ENCODE data around the gene ANKRD37.
"Not testable (repeated sequence)": the region's sequence is repeated elsewhere in the genome, so short reads cannot be mapped to it uniquely, and the experiment has no call there.

Gene ANKRD37, protein sequence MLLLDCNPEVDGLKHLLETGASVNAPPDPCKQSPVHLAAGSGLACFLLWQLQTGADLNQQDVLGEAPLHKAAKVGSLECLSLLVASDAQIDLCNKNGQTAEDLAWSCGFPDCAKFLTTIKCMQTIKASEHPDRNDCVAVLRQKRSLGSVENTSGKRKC

DNA sequence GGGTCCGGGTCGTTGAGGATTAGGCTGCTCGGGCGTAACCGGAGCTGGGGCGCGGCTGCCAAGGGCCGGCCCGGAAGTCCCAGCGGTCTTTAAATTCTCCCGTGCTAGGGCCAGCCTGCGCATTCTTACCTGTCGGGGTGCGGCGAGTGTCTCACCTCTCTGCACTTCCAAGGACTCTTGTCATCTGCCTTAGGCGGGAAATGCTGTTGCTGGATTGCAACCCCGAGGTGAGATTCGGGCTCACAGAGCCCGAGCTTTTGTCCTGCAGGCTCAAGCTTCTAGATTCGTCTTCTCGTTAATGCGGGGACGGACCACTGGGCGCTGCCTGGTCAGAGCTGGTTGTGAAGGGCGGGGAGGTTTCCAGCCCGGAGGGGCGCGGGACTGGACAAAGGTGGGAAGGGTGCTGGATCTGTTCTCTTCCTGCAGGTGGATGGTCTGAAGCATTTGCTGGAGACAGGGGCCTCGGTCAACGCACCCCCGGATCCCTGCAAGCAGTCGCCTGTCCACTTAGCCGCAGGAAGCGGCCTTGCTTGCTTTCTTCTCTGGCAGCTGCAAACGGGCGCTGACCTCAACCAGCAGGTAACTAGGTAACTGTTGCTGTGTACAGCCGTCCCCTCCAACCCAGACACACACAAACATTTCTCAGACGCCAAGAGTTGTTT, at the start of gene ANKRD37:
ANKRD37 (plus strand) TSS at position 118 of the 662 bp plus-strand sequence; CDS start at position 201, 83 bp downstream.
- peak within 1 kb of the TSS; percentile 99 for H2AFZ ChIP-seq (ENCODE audit: low read depth, low read length)
- peaks cover 27% of the 10 kb centered on the region for H3K36me3 ChIP-seq (ENCODE audit: insufficient read depth, low read length)
- no peaks in the 10 kb centered on the region for H3K9me3 ChIP-seq (ENCODE audit: low read length)
- peak within 1 kb of the TSS; percentile 66 for H3K4me3 ChIP-seq (ENCODE audit: low read length)
- H3K4me1 ChIP-seq (ENCODE audit: insufficient read depth, low read length), result peaks cover 11% of the 10 kb centered on the region
- no peaks in the 10 kb centered on the region for H3K27me3 ChIP-seq (ENCODE audit: insufficient read depth, low read length)

DNA sequence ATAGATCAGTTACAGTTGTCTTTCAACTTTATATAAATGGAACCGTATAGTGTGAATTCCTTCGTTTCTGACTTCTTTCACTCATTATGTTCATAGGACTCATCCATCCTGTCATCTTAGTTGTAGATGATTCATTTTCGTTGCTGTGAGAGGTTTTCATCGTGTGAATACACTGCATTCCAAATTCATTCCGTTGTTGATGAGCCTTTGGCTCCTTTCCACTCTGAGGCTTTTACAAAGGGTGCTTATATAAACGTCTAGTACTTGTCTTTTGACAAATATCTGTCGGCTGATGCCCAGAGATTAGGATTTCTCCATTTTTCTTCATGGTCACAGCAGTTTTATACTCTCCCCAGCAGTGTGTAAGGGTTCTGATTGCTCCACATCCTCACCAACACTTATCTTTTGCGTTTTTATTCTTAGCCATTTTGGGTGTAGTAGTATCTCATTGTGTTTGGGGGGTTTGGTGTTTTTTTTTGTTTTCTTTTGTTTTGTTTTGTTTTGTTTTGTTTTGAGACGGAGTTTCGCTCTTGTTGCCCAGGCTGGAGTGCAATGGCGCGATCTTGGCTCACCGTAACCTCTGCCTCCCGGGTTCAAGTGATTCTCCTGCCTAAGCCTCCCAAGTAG, 49.6 kb upstream of the ANKRD37 start:
- Histone ChIP-seq H3K9me3 (ENCODE audit: low read length) (no peaks in the 10 kb centered on the region), H3K27me3 (ENCODE audit: insufficient read depth, low read length) (no peaks in the 10 kb centered on the region), H3K4me1 (ENCODE audit: insufficient read depth, low read length) (no peaks in the 10 kb centered on the region), H3K4me3 (ENCODE audit: low read length) (no peak overlapping the region), H2AFZ (ENCODE audit: low read depth, low read length) (no peak overlapping the region), H3K36me3 (ENCODE audit: insufficient read depth, low read length) (peaks cover 36% of the 10 kb centered on the region)

DNA sequence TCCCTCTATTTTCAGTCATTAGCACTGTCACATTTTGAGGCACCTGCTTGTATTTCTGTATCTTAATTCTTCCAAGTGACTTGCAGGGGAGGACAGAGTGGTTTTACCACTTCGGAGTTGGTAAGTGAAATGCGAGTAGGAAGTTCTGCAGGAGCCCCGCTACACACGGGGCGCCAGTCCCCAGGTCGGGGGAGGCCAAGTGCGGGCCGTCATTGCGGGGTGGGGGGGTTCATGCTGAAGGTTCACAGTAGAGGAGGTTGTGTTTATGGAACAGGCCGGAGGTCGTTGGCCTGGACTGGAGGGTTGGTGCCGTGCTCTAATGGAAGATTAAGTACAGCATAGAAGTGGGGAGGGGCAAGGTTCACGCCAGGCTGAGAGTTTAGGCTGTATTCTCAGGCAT, 45.0 kb upstream of the ANKRD37 start:
- no peaks in the 10 kb centered on the region for H3K27me3 ChIP-seq (ENCODE audit: insufficient read depth, low read length)
- no peak overlapping the region for H3K4me3 ChIP-seq (ENCODE audit: low read length)
- no peaks in the 10 kb centered on the region for H3K4me1 ChIP-seq (ENCODE audit: insufficient read depth, low read length)
- no peak overlapping the region for H2AFZ ChIP-seq (ENCODE audit: low read depth, low read length)
- H3K9me3 ChIP-seq (ENCODE audit: low read length), result no peaks in the 10 kb centered on the region
- peaks cover 39% of the 10 kb centered on the region for H3K36me3 ChIP-seq (ENCODE audit: insufficient read depth, low read length)

DNA sequence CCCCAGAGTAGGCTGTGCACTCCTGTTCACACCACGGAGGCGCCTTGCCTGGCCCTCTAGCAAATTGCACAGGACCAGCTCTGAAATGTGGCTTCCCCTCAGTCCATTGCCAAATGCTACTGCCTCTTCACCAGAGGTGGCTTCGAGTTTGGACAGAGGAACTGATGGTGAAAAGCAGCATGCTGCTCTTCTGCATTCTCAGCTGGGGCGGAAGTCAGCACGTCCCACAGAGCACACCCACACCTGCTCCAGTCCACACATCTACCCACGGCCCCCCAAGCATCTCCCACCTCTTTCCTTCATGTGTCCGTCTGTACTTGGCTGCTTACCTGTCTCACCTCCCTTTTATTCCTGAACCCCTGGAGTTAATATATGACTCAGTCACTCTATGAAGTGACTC, 44.4 kb upstream of the ANKRD37 start:
- Histone ChIP-seq H3K4me1 (ENCODE audit: insufficient read depth, low read length) (no peaks in the 10 kb centered on the region), H3K4me3 (ENCODE audit: low read length) (no peak overlapping the region), H3K27me3 (ENCODE audit: insufficient read depth, low read length) (no peaks in the 10 kb centered on the region), H3K36me3 (ENCODE audit: insufficient read depth, low read length) (peaks cover 34% of the 10 kb centered on the region), H3K9me3 (ENCODE audit: low read length) (no peaks in the 10 kb centered on the region), H2AFZ (ENCODE audit: low read depth, low read length) (no peak overlapping the region)

DNA sequence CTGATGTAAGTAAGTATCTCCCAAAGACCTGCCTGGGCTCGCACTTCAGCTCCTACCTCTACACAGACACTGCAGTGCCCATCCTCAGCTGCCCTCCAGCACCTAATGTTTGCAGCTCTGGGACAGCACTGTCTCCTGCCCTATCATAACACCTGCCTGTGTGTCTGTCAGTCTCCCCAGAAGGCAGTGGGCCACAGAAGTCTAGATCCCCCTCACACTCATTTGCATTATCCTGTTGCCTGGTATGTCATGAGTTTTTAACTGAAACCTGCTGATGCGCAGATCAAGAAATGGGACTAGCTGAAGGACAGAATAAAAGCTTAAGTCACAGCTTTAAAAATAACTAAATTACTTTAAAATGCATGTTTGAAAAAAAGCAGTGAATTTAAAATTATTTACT, 43.9 kb upstream of the ANKRD37 start:
- peaks cover 31% of the 10 kb centered on the region for H3K36me3 ChIP-seq (ENCODE audit: insufficient read depth, low read length)
- no peaks in the 10 kb centered on the region for H3K27me3 ChIP-seq (ENCODE audit: insufficient read depth, low read length)
- H3K9me3 ChIP-seq (ENCODE audit: low read length), result no peaks in the 10 kb centered on the region
- no peaks in the 10 kb centered on the region for H3K4me1 ChIP-seq (ENCODE audit: insufficient read depth, low read length)
- H3K4me3 ChIP-seq (ENCODE audit: low read length), result no peak overlapping the region
- H2AFZ ChIP-seq (ENCODE audit: low read depth, low read length), result no peak overlapping the region

DNA sequence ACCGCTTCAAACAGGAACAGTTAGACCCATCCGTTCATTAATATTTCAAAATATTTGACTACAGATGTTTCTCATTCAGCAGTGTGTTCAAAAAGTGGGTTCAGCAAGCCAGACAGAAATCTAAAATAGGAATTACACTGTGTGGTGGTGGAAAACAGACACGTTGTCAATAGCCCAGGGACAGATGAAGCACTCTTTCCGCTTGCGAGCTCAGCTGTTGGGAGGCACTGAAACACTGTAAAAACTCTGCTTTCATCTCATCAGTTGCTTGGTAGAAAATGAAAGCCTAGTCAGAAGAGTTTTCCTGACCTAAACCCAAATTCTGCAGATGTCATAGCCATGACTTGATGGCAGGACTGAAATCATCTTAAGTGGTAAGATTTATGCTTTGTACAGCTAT, 39.4 kb upstream of the ANKRD37 start:
- H3K36me3 ChIP-seq (ENCODE audit: insufficient read depth, low read length), result peaks cover 11% of the 10 kb centered on the region
- no peaks in the 10 kb centered on the region for H3K4me1 ChIP-seq (ENCODE audit: insufficient read depth, low read length)
- no peaks in the 10 kb centered on the region for H3K9me3 ChIP-seq (ENCODE audit: low read length)
- H2AFZ ChIP-seq (ENCODE audit: low read depth, low read length), result no peak overlapping the region
- no peaks in the 10 kb centered on the region for H3K27me3 ChIP-seq (ENCODE audit: insufficient read depth, low read length)
- H3K4me3 ChIP-seq (ENCODE audit: low read length), result no peak overlapping the region

DNA sequence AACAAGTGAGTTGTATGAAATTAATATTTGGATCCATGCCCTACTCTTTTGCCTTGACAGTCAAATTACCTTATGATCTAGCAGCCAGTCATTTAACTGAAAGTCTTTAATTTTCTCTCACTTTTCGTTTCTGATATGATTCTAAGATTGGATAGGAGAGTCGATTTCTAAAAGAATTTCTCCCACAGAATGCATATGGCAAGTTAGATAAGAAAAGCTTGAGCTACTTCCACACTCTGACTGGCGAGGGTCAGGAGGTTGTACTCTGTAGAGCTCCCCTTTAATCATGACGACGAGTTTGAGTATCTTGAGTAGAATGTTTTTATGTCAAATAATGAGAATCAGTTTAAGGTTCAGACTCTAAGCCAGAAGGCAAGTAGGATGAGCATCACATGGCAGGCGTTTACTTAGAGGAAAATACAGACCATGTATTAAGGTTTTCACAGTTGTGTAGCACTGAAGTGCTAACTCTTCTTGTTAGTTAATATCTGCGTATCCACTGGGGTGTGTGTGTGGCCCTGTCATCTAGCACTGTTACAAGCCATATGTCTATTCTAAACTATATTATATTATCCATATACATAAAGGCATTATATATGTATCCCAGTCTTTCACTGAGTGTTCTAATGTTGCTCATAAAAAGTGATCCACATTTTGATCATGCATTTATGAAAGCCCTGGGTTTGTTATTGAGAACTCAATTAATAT, 38.8 kb upstream of the ANKRD37 start:
- no peaks in the 10 kb centered on the region for H3K9me3 ChIP-seq (ENCODE audit: low read length)
- H2AFZ ChIP-seq (ENCODE audit: low read depth, low read length), result no peak overlapping the region
- H3K36me3 ChIP-seq (ENCODE audit: insufficient read depth, low read length), result peaks cover 8% of the 10 kb centered on the region
- no peaks in the 10 kb centered on the region for H3K4me1 ChIP-seq (ENCODE audit: insufficient read depth, low read length)
- H3K27me3 ChIP-seq (ENCODE audit: insufficient read depth, low read length), result no peaks in the 10 kb centered on the region
- no peak overlapping the region for H3K4me3 ChIP-seq (ENCODE audit: low read length)

DNA sequence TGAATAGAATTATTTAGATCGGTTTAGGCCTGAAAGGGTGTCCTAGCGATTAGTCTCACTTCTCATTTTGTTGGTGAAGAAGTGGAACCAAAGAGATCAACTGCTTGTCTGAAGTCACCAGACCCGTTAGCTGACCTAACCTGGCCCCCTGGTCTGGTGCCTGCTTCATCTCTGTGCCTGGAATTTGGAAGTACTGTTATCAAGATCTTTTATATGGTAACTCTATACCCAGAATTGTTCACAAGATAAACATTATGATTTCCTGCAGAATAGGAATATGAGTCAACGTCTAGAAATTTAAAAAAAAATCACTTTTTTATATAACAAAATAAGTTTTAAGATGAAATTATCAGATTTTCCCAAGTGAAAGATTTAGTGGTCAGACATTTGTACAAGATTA, 38.1 kb upstream of the ANKRD37 start:
- H3K4me1 ChIP-seq (ENCODE audit: insufficient read depth, low read length), result no peaks in the 10 kb centered on the region
- H3K36me3 ChIP-seq (ENCODE audit: insufficient read depth, low read length), result peaks cover 5% of the 10 kb centered on the region
- no peak overlapping the region for H2AFZ ChIP-seq (ENCODE audit: low read depth, low read length)

DNA sequence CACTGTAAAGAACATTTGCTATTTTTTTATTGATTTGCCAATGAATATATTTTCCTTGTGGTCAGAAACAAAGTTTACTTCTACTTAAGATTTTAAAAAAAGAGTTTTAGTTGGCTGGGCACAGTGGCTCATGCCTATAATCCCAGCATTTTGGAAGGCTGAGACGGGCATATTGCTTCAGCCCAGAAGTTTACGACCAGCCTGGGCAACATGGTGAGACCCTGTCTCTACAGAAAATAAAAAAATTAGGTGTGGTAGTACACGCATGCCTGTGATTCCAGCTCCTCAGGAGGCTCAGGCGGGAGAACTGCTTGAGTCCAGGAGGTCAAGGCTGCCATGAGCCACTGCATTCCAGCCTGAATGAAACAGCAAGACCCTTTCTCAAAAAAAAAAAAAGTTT, 37.7 kb upstream of the ANKRD37 start:
- no peaks in the 10 kb centered on the region for H3K9me3 ChIP-seq (ENCODE audit: low read length)
- no peaks in the 10 kb centered on the region for H3K27me3 ChIP-seq (ENCODE audit: insufficient read depth, low read length)
- peaks cover 4% of the 10 kb centered on the region for H3K36me3 ChIP-seq (ENCODE audit: insufficient read depth, low read length)
- no peak overlapping the region for H2AFZ ChIP-seq (ENCODE audit: low read depth, low read length)
- no peak overlapping the region for H3K4me3 ChIP-seq (ENCODE audit: low read length)
- no peaks in the 10 kb centered on the region for H3K4me1 ChIP-seq (ENCODE audit: insufficient read depth, low read length)

More for the DNA sequence above, 38.1 kb upstream of the ANKRD37 start:
- Histone ChIP-seq H3K27me3 (ENCODE audit: insufficient read depth, low read length) (no peaks in the 10 kb centered on the region), H3K4me3 (ENCODE audit: low read length) (no peak overlapping the region), H3K9me3 (ENCODE audit: low read length) (no peaks in the 10 kb centered on the region)

DNA sequence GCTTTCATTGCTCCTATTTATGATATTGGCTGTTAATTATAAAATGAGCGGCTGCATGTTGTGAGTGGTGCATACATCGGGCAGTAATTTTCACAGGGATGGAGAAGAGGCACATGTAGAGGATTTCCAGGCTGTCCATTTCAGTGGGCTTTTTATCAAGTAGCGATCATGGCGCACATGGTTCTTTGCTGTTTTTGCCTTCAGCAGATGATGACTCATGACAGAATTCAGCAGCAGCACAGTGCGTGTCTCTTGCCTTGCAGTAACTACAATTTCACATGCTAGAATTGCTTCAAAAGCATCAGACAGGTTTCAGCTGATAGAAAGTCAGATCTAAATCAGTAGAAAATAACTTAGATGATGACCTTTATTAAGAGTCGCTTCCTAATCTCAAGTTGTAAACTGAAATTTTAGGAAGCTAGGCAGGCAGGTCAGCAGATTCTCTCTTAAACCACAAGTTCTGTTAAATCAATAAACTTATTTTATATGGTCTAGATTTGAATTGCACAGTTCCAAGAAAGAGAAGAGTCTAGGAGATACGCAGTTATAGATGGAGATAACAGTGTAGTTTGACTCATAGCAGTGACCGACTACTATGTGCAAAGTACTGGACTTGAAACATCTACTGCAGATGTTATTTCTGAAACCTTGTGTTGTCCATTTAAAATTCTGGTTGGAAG, 36.7 kb upstream of the ANKRD37 start:
- no peak overlapping the region for H2AFZ ChIP-seq (ENCODE audit: low read depth, low read length)

DNA sequence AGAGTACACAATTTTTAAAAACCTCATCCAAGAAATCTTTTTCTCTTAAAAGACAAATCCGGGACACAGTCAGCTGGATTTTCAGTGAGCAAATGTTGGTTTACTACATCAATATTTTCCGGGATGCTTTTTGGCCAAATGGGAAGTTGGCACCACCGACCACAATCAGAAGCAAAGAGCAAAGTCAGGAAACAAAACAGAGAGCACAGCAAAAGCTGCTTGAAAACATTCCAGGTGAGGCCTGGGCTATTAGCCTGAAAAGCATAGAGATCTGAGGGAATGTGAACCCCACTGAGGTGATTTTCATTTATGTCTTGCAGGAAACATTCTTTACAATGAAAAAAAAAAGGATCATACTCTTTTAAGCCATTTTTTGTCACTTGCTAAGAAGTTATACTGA, 34.8 kb upstream of the ANKRD37 start:
- Histone ChIP-seq H3K4me1 (ENCODE audit: insufficient read depth, low read length) (no peaks in the 10 kb centered on the region), H3K27me3 (ENCODE audit: insufficient read depth, low read length) (no peaks in the 10 kb centered on the region), H3K36me3 (ENCODE audit: insufficient read depth, low read length) (no peaks in the 10 kb centered on the region), H3K4me3 (ENCODE audit: low read length) (no peak overlapping the region), H3K9me3 (ENCODE audit: low read length) (no peaks in the 10 kb centered on the region), H2AFZ (ENCODE audit: low read depth, low read length) (no peak overlapping the region)

More for the DNA sequence above, 36.7 kb upstream of the ANKRD37 start:
- no peaks in the 10 kb centered on the region for H3K4me1 ChIP-seq (ENCODE audit: insufficient read depth, low read length)
- H3K27me3 ChIP-seq (ENCODE audit: insufficient read depth, low read length), result no peaks in the 10 kb centered on the region
- H3K9me3 ChIP-seq (ENCODE audit: low read length), result no peaks in the 10 kb centered on the region
- H3K4me3 ChIP-seq (ENCODE audit: low read length), result no peak overlapping the region
- H3K36me3 ChIP-seq (ENCODE audit: insufficient read depth, low read length), result no peaks in the 10 kb centered on the region

DNA sequence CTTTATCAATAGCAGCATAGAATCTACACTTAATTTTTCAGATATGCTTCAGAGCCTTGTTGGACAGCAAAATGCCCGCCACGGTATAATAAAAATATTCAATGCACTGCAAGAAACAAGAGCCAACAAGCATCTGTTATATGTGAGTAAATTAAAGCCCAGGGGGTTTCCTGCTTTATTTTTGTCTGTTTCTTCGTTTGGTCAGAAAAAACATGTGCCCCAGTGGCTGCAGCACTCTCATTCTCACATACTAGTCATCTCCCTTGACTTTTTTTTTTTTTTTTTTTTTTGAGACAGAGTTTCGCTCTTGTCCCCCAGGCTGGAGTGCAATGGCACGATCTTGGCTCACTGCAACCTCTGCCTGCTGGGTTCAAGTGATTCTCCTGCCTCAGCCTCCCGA, 34.1 kb upstream of the ANKRD37 start:
- H3K27me3 ChIP-seq (ENCODE audit: insufficient read depth, low read length); H3K4me1 ChIP-seq (ENCODE audit: insufficient read depth, low read length); H3K9me3 ChIP-seq (ENCODE audit: low read length); H3K4me3 ChIP-seq (ENCODE audit: low read length); H3K36me3 ChIP-seq (ENCODE audit: insufficient read depth, low read length); H2AFZ ChIP-seq (ENCODE audit: low read depth, low read length): not testable (repeated sequence)

DNA sequence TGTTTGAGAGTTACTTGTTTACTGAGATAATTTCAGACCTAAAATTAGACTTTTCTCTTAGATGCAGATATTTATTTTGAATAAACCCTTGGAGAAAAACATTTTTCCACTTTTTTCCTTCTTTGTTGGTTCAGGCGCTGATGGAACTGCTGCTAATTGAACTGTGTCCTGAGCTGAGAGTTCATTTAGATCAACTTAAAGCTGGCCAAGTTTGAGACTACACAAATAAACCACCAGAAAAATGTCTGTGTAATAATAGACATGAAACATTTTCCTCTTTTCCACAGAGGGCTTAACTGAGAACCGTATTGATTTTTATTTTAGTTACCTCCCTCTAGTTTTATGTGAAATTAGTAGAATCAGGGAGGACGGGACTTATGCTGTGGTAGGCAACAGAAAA, 33.4 kb upstream of the ANKRD37 start:
- H3K9me3 ChIP-seq (ENCODE audit: low read length), result peaks cover 1% of the 10 kb centered on the region
- no peaks in the 10 kb centered on the region for H3K4me1 ChIP-seq (ENCODE audit: insufficient read depth, low read length)
- no peak overlapping the region for H3K4me3 ChIP-seq (ENCODE audit: low read length)
- H3K27me3 ChIP-seq (ENCODE audit: insufficient read depth, low read length), result no peaks in the 10 kb centered on the region
- no peak overlapping the region for H2AFZ ChIP-seq (ENCODE audit: low read depth, low read length)
- no peaks in the 10 kb centered on the region for H3K36me3 ChIP-seq (ENCODE audit: insufficient read depth, low read length)

All from neuron (in vitro differentiated cells).